Gastroesophageal sphincter (tissue), 4 donors: Measurements from ENCODE around the gene KIF20B. TPM values are rescaled to one million over a fixed set of nuclear protein-coding genes. Genes with fewer than 3 reads are reported as not detected.

Source experiments
- ATAC-seq: fragments of 150-250 bp; one replicate; pipeline ENCODE4 v1.9.1; 2016; ENCODE audit warnings: mild to moderate bottlenecking, moderate library complexity
- H3K27ac ChIP-seq, 4 donors: fragments of 200-600 bp; sonication (generic) in 3 of 4; 1 replicate in 3 of 4; 2 replicates in 1 of 4; pipeline ENCODE4 v1.5.1; 2016 to 2019
- H3K27me3 ChIP-seq: fragments of 200-600 bp; sonication (generic); one replicate; pipeline ENCODE4 v1.5.1; 2019
- H3K36me3 ChIP-seq, 2 donors: fragments of 200-600 bp; sonication (generic); one replicate each; pipeline ENCODE4 v1.5.1; 2019; ENCODE audit warnings: control low read depth in 1 of 2
- H3K4me1 ChIP-seq, 3 donors: fragments of 200-600 bp; sonication (generic); 1 replicate in 2 of 3; 2 replicates in 1 of 3; pipeline ENCODE4 v1.5.1; 2016 to 2019; ENCODE audit warnings: control low read depth in 2 of 3
- H3K4me3 ChIP-seq, 2 donors: fragments of 200-600 bp; sonication (generic); one replicate each; pipeline ENCODE4 v1.5.1; 2019; ENCODE audit warnings: mild to moderate bottlenecking in 1 of 2, moderate library complexity in 1 of 2
- H3K9me3 ChIP-seq, 3 donors: fragments of 200-600 bp; sonication (generic); one replicate each; pipeline ENCODE4 v1.5.1; 2017 to 2019; ENCODE audit warnings: control low read depth in 2 of 3
- EP300 ChIP-seq: sonication (generic); formaldehyde crosslinking; IDR thresholded peaks from one replicate; pipeline ENCODE4 v1.6.1; 2017; ENCODE audit warnings: antibody characterized with exemption, mild to moderate bottlenecking
- POLR2A ChIP-seq, 2 donors: fragments of 450-650 bp; IDR thresholded peaks; one replicate each; pipeline ENCODE4 v1.6.1; 2017; ENCODE audit warnings: antibody characterized with exemption in 2 of 2, mild to moderate bottlenecking in 2 of 2, moderate library complexity in 1 of 2
- POLR2AphosphoS5 ChIP-seq: sonication (generic); formaldehyde crosslinking; IDR thresholded peaks from one replicate; pipeline ENCODE4 v1.6.1; 2017; ENCODE audit warnings: antibody characterized with exemption
- WGBS, 2 donors: methylation state at CpG; one replicate each; pipeline ENCODE4 v1.1.5; 2018; ENCODE audit warnings: low coverage in 1 of 2; 5-methylcytosine and 5-hydroxymethylcytosine counted together
- total RNA-seq, 4 donors: library from RNA; depleted of rRNA; stranded (reverse); fragments of >200 nt; gene quantifications; one replicate each; pipeline ENCODE4 v1.1.0, GENCODE V29; 2016
- TF ChIP-seq, protein P1 (sequence below), 4 experiments: fragments of 200-600 bp in 2 of 4; fragments of 450-650 bp in 2 of 4; sonication (generic) in 1 of 4; IDR thresholded peaks; one replicate each; pipeline ENCODE4 v1.5.1; 2017 to 2019; ENCODE audit warnings: antibody characterized with exemption in 4 of 4, mild to moderate bottlenecking in 2 of 4, moderate library complexity in 2 of 4

KIF20B gene
- total RNA-seq, 4 donors from 2014 or later = 2.4 to 3.0 (median 2.9) TPM

DNA sequence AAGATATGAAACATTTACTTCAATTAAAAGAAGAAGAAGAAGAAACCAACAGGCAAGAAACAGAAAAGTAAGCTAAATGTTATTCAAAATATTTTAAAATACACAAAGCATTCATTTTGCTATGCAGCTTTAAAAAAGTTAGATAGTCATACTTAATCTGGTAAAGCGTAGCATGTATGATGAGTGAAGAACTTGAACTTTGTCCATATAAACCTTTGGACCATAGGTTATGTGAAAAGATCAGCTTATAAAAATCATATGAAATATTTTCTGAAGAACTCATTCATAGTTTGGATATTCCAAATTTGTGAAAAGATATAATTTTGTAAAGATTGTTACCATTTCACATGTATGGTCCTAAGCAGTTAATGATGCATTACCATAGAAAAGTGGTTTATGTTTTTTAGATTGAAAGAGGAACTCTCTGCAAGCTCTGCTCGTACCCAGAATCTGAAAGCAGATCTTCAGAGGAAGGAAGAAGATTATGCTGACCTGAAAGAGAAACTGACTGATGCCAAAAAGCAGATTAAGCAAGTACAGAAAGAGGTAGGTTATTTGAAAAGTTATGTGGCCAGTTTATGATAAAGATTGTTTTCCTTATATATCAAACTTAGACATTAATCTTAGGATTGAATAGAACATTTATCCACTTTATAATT lies 37.3 kb downstream of the KIF20B start:
- Histone ChIP-seq H3K4me1 (no peaks in the 10 kb centered on the region), H3K27me3 (no peaks in the 10 kb centered on the region), H3K4me3 (no peak overlapping the region), H3K9me3 (no peaks in the 10 kb centered on the region), H3K27ac (no peak overlapping the region), H3K36me3 (peaks cover 0 to 9% of the 10 kb centered on the region in 2 donors)
- no peak for TF ChIP-seq POLR2AphosphoS5
- TF ChIP-seq, protein P1, sequence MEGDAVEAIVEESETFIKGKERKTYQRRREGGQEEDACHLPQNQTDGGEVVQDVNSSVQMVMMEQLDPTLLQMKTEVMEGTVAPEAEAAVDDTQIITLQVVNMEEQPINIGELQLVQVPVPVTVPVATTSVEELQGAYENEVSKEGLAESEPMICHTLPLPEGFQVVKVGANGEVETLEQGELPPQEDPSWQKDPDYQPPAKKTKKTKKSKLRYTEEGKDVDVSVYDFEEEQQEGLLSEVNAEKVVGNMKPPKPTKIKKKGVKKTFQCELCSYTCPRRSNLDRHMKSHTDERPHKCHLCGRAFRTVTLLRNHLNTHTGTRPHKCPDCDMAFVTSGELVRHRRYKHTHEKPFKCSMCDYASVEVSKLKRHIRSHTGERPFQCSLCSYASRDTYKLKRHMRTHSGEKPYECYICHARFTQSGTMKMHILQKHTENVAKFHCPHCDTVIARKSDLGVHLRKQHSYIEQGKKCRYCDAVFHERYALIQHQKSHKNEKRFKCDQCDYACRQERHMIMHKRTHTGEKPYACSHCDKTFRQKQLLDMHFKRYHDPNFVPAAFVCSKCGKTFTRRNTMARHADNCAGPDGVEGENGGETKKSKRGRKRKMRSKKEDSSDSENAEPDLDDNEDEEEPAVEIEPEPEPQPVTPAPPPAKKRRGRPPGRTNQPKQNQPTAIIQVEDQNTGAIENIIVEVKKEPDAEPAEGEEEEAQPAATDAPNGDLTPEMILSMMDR (IDR thresholded peaks at IDR 0.05) = no peak
- TF ChIP-seq POLR2A (IDR thresholded peaks at IDR 0.05) = no peak
- TF ChIP-seq EP300 = no peak
- WGBS, 2 donors = 56 to 77% methylated on average over 2 of the region's 2 CpGs
- no peak for ATAC-seq

DNA sequence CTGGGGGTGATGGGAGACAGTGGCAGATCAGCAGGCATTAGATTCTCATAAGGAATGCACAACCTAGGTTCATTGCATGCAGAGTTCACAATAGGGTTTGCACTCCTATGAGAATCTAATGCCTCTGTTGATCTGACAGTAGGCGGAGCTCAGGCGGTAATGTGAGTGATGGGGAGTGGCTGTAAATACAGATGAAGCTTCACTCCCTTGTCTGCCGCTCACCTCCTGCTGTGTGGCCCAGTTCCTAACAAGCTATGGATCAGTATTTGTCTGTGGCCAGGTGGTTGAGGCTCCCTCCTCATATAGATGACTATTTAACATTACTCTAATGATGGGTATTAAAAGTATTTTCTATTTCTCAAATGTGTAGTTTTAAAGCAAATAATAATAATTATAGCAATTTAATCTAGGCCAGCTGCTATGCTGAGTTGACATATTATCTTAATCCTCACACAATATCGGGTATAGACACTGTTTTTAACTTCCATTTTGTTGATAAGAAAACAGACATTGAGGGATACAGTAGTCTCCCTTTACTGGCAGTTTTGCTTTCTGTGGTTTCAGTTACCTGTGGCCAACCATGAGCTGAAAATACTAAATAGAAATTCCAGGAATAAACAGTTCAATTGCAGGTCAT lies 39.9 kb downstream of the KIF20B start:
- TF ChIP-seq POLR2AphosphoS5 = no peak
- TF ChIP-seq POLR2A (IDR thresholded peaks at IDR 0.05) = no peak
- TF ChIP-seq, protein P1 (IDR thresholded peaks at IDR 0.05) = no peak
- TF ChIP-seq EP300 = no peak
- Histone ChIP-seq H3K4me3 (no peak overlapping the region), H3K9me3 (no peaks in the 10 kb centered on the region), H3K36me3 (peaks cover 0 to 18% of the 10 kb centered on the region in 2 donors), H3K27me3 (no peaks in the 10 kb centered on the region), H3K27ac (no peak overlapping the region), H3K4me1 (no peaks in the 10 kb centered on the region)
- no peak for ATAC-seq
- 85 to 96% methylated on average over 4 of the region's 4 CpGs for WGBS, 2 donors

DNA sequence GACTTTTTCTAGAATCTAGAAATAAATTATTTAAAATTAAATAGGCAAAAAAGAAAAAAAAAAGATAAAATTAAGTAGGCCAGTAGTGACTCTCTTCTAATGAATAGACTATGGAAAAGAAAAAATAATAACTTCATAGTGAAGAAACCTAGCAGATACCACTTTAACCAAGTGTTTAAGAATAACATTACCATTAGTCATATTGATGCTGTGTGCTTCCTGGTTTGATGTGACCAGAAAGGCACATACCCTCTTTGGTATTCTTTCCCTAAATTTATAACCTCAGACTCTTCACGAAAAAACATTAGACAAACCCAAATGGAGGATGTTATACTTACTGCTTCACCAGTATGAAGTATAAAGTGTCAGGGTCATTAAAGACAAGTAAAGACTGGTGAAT lies 42.6 kb downstream of the KIF20B start:
- no peaks in the 10 kb centered on the region for H3K27me3 ChIP-seq
- H3K36me3 ChIP-seq = peaks cover 0 to 12% of the 10 kb centered on the region in 2 donors
- ATAC-seq = no peak
- TF ChIP-seq, protein P1 (IDR thresholded peaks at IDR 0.05) = no peak
- TF ChIP-seq POLR2A (IDR thresholded peaks at IDR 0.05) (no peak), EP300 (no peak), POLR2AphosphoS5 (no peak)
- H3K27ac ChIP-seq = no peak overlapping the region
- H3K9me3 ChIP-seq = no peaks in the 10 kb centered on the region
- H3K4me1 ChIP-seq = no peaks in the 10 kb centered on the region
- no peak overlapping the region for H3K4me3 ChIP-seq
- 44 to 80% methylated on average over 1 of the region's 1 CpG for WGBS, 2 donors

DNA sequence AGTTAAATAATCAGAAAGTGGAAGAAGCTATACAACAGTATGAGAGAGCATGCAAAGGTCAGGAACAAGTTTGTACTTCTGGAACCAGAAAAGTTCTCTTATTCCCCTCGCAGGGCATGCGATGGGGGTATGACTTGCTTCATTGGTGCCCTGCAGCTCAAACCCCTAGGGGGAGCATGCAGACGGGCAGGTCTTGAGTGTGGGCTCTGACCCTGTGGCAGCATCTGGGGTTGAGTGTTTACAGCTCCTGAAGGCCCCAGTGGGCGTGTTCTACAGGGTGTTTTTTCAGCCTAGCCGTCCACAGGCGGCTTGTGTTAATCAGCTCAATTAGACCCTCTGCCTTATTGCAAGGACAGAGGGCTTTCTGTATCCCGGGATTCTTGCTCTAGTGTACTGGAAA lies 44.5 kb downstream of the KIF20B start:
- no peak for ATAC-seq
- H3K27me3 ChIP-seq = no peaks in the 10 kb centered on the region

More for the DNA sequence above, 44.5 kb downstream of the KIF20B start:
- 80 to 98% methylated on average over 1 to 6 of the region's 7 CpGs for WGBS, 2 donors
- no peaks in the 10 kb centered on the region for H3K4me1 ChIP-seq
- peaks cover 0 to 12% of the 10 kb centered on the region in 2 donors for H3K36me3 ChIP-seq
- no peak overlapping the region for H3K4me3 ChIP-seq
- H3K27ac ChIP-seq = no peak overlapping the region
- no peaks in the 10 kb centered on the region for H3K9me3 ChIP-seq
- TF ChIP-seq EP300 (no peak), POLR2A (IDR thresholded peaks at IDR 0.05) (no peak), POLR2AphosphoS5 (no peak)
- TF ChIP-seq, protein P1 (IDR thresholded peaks at IDR 0.05) = no peak
